GM21367 (cell line): ENCODE measurements around the gene PARVB.

Experiments used
- ATAC-seq: cut with Tn5 transposase; IDR thresholded peaks from one replicate; pipeline ENCODE4 v1.9.1; 2021; ENCODE audit not compliant: unreplicated experiment

PARVB gene

GRCh38 chr22:44154436-44154942, 130.4 kb downstream of the PARVB start:
- no peak for ATAC-seq

- ATAC-seq, result no peak
Measured at GRCh38 chr22:44155115-44155514, 131.0 kb downstream of the PARVB start.

- ATAC-seq, result no peak
Measured at GRCh38 chr22:44157916-44158618, 134.0 kb downstream of the PARVB start.

GRCh38 chr22:44158816-44159215, 134.7 kb downstream of the PARVB start:
- ATAC-seq, result no peak

- ATAC-seq, result no peak
Measured at GRCh38 chr22:44159221-44159620, 135.1 kb downstream of the PARVB start.

GRCh38 chr22:44159811-44160210, 135.7 kb downstream of the PARVB start:
- no peak for ATAC-seq

GRCh38 chr22:44160421-44160820, 136.3 kb downstream of the PARVB start:
- no peak for ATAC-seq

GRCh38 chr22:44161673-44162072, 137.6 kb downstream of the PARVB start:
- no peak for ATAC-seq

- no peak for ATAC-seq
Measured at GRCh38 chr22:44162960-44163359, 138.9 kb downstream of the PARVB start.

GRCh38 chr22:44163536-44163935, 139.4 kb downstream of the PARVB start:
- no peak for ATAC-seq

- ATAC-seq, result no peak
Measured at GRCh38 chr22:44164031-44164430, 139.9 kb downstream of the PARVB start.

GRCh38 chr22:44165286-44165874, 141.3 kb downstream of the PARVB start:
- ATAC-seq, result no peak

- no peak for ATAC-seq
Measured at GRCh38 chr22:44166498-44167276, 142.6 kb downstream of the PARVB start.

GRCh38 chr22:44167501-44167900, 143.4 kb downstream of the PARVB start:
- ATAC-seq, result no peak

- no peak for ATAC-seq
Measured at GRCh38 chr22:44168206-44168605, 144.1 kb downstream of the PARVB start.

- ATAC-seq, result no peak
Measured at GRCh38 chr22:44170470-44170869, 146.4 kb downstream of the PARVB start.

- no peak for ATAC-seq
Measured at GRCh38 chr22:44171561-44171960, 147.5 kb downstream of the PARVB start.

- ATAC-seq, result no peak
Measured at GRCh38 chr22:44172370-44173108, 148.4 kb downstream of the PARVB start.

- no peak for ATAC-seq
Measured at GRCh38 chr22:44173154-44173553, 149.1 kb downstream of the PARVB start.

GRCh38 chr22:44175676-44176075, 151.6 kb downstream of the PARVB start:
- no peak for ATAC-seq
